Activated naive CD8-positive, alpha-beta T cell treated with anti-CD3 and anti-CD28 coated beads, Interleukin-2, amount 50 U/mL, for 24 hours (primary cell): Measurements from ENCODE around the gene HOXC10.

ENCODE experiments used
- ATAC-seq: fragments of 150-1000 bp; cut with Tn5 transposase; one replicate; pipeline ENCODE4 v1.10.0; 2021
- DNase-seq: peaks from one replicate; pipeline ENCODE4 v3.0.0; 2021
- H3K27ac Mint-ChIP-seq: one replicate; pipeline ENCODE4 v1.8.0; 2021; ENCODE audit warnings: mild to moderate bottlenecking, mixed read lengths
- H3K27me3 Mint-ChIP-seq: one replicate; pipeline ENCODE4 v1.8.0; 2021; ENCODE audit warnings: mixed read lengths
- H3K36me3 Mint-ChIP-seq: one replicate; pipeline ENCODE4 v1.8.0; 2021; ENCODE audit warnings: low read depth, mixed read lengths
- H3K4me1 Mint-ChIP-seq: one replicate; pipeline ENCODE4 v1.8.0; 2021; ENCODE audit warnings: mixed read lengths
- H3K4me3 Mint-ChIP-seq: one replicate; pipeline ENCODE4 v1.8.0; 2021; ENCODE audit warnings: mild to moderate bottlenecking, moderate library complexity, mixed read lengths
- H3K9me3 Mint-ChIP-seq: one replicate; pipeline ENCODE4 v1.8.0; 2021; ENCODE audit warnings: mixed read lengths

The HOXC10 gene

GRCh38 chr12:54032627-54033100 is 47.7 kb downstream of the HOXC10 start, which contains the start of gene HOXC5:
HOXC5 (plus strand) TSS chr12:54033050; CDS start chr12:54033123, 73 bp downstream.
- Mint-ChIP-seq H3K4me3 (peak within 1 kb of the TSS; percentile 62), H3K36me3 (no peaks in the 10 kb centered on the region), H3K27me3 (peaks cover 81% of the 10 kb centered on the region), H3K4me1 (peaks cover 22% of the 10 kb centered on the region), H3K27ac (no peak within 1 kb of the TSS), H3K9me3 (no peaks in the 10 kb centered on the region)
- ATAC-seq (no peak), DNase-seq (peak; percentile 74)

- no peak for DNase-seq
- H3K27ac Mint-ChIP-seq, result no peak overlapping the region
- no peaks in the 10 kb centered on the region for H3K9me3 Mint-ChIP-seq
- H3K4me3 Mint-ChIP-seq, result peak overlapping the region; percentile 62
- H3K4me1 Mint-ChIP-seq, result peaks cover 22% of the 10 kb centered on the region
- H3K27me3 Mint-ChIP-seq, result peaks cover 79% of the 10 kb centered on the region
- no peaks in the 10 kb centered on the region for H3K36me3 Mint-ChIP-seq
- ATAC-seq, result peak; percentile 30
Measured at GRCh38 chr12:54033106-54033979, 48.4 kb downstream of the HOXC10 start.

- Mint-ChIP-seq H3K4me1 (peaks cover 19% of the 10 kb centered on the region), H3K27ac (no peak overlapping the region), H3K27me3 (peaks cover 82% of the 10 kb centered on the region), H3K36me3 (no peaks in the 10 kb centered on the region), H3K4me3 (peak overlapping the region; percentile 39), H3K9me3 (no peaks in the 10 kb centered on the region)
- DNase-seq (no peak), ATAC-seq (no peak)
Measured at GRCh38 chr12:54033980-54034784, 49.2 kb downstream of the HOXC10 start.

- H3K36me3 Mint-ChIP-seq, result no peaks in the 10 kb centered on the region
- H3K9me3 Mint-ChIP-seq, result no peaks in the 10 kb centered on the region
- no peak overlapping the region for H3K4me3 Mint-ChIP-seq
- no peak for ATAC-seq
- no peak overlapping the region for H3K27ac Mint-ChIP-seq
- DNase-seq, result no peak
- H3K4me1 Mint-ChIP-seq, result peaks cover 16% of the 10 kb centered on the region
- peaks cover 83% of the 10 kb centered on the region for H3K27me3 Mint-ChIP-seq
Measured at GRCh38 chr12:54034785-54035310, 49.9 kb downstream of the HOXC10 start.

GRCh38 chr12:54035568-54036264 is 50.8 kb downstream of the HOXC10 start:
- ATAC-seq (no peak), DNase-seq (no peak)
- Mint-ChIP-seq H3K36me3 (no peaks in the 10 kb centered on the region), H3K4me3 (no peak overlapping the region), H3K4me1 (peaks cover 16% of the 10 kb centered on the region), H3K9me3 (no peaks in the 10 kb centered on the region), H3K27ac (no peak overlapping the region), H3K27me3 (peaks cover 86% of the 10 kb centered on the region)

GRCh38 chr12:54036620-54037359 is 51.8 kb downstream of the HOXC10 start:
- Mint-ChIP-seq H3K27ac (no peak overlapping the region), H3K27me3 (peaks cover 83% of the 10 kb centered on the region), H3K36me3 (no peaks in the 10 kb centered on the region), H3K4me3 (no peak overlapping the region), H3K4me1 (peaks cover 16% of the 10 kb centered on the region), H3K9me3 (no peaks in the 10 kb centered on the region)
- DNase-seq (no peak), ATAC-seq (peak; percentile 52)

GRCh38 chr12:54037360-54038283 is 52.7 kb downstream of the HOXC10 start:
- no peak overlapping the region for H3K4me3 Mint-ChIP-seq

GRCh38 chr12:54038284-54038870 is 53.4 kb downstream of the HOXC10 start:
- Mint-ChIP-seq H3K9me3 (no peaks in the 10 kb centered on the region), H3K4me1 (peaks cover 7% of the 10 kb centered on the region), H3K27ac (no peak overlapping the region), H3K27me3 (peaks cover 83% of the 10 kb centered on the region), H3K4me3 (no peak overlapping the region), H3K36me3 (no peaks in the 10 kb centered on the region)
- DNase-seq (no peak), ATAC-seq (no peak)

More at GRCh38 chr12:54037360-54038283, 52.7 kb downstream of the HOXC10 start:
- no peaks in the 10 kb centered on the region for H3K36me3 Mint-ChIP-seq
- no peaks in the 10 kb centered on the region for H3K9me3 Mint-ChIP-seq
- ATAC-seq (no peak), DNase-seq (no peak)
- peaks cover 83% of the 10 kb centered on the region for H3K27me3 Mint-ChIP-seq
- H3K27ac Mint-ChIP-seq, result no peak overlapping the region
- peaks cover 15% of the 10 kb centered on the region for H3K4me1 Mint-ChIP-seq

GRCh38 chr12:54038871-54039414 is 54.0 kb downstream of the HOXC10 start:
- no peak for ATAC-seq
- no peak for DNase-seq
- H3K4me1 Mint-ChIP-seq, result peaks cover 4% of the 10 kb centered on the region
- H3K9me3 Mint-ChIP-seq, result no peaks in the 10 kb centered on the region
- no peaks in the 10 kb centered on the region for H3K36me3 Mint-ChIP-seq
- H3K4me3 Mint-ChIP-seq, result no peak overlapping the region
- no peak overlapping the region for H3K27ac Mint-ChIP-seq
- peaks cover 85% of the 10 kb centered on the region for H3K27me3 Mint-ChIP-seq

- H3K36me3 Mint-ChIP-seq, result no peaks in the 10 kb centered on the region
- H3K27me3 Mint-ChIP-seq, result peaks cover 87% of the 10 kb centered on the region
- no peak overlapping the region for H3K4me3 Mint-ChIP-seq
- H3K4me1 Mint-ChIP-seq, result peaks cover 4% of the 10 kb centered on the region
- no peaks in the 10 kb centered on the region for H3K9me3 Mint-ChIP-seq
- no peak for ATAC-seq
- DNase-seq, result no peak
- H3K27ac Mint-ChIP-seq, result no peak overlapping the region
Measured at GRCh38 chr12:54039417-54040147, 54.6 kb downstream of the HOXC10 start.
